ENCODE measurements around the gene TBXT.

TBXT gene, protein sequence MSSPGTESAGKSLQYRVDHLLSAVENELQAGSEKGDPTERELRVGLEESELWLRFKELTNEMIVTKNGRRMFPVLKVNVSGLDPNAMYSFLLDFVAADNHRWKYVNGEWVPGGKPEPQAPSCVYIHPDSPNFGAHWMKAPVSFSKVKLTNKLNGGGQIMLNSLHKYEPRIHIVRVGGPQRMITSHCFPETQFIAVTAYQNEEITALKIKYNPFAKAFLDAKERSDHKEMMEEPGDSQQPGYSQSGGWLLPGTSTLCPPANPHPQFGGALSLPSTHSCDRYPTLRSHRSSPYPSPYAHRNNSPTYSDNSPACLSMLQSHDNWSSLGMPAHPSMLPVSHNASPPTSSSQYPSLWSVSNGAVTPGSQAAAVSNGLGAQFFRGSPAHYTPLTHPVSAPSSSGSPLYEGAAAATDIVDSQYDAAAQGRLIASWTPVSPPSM

DNA sequence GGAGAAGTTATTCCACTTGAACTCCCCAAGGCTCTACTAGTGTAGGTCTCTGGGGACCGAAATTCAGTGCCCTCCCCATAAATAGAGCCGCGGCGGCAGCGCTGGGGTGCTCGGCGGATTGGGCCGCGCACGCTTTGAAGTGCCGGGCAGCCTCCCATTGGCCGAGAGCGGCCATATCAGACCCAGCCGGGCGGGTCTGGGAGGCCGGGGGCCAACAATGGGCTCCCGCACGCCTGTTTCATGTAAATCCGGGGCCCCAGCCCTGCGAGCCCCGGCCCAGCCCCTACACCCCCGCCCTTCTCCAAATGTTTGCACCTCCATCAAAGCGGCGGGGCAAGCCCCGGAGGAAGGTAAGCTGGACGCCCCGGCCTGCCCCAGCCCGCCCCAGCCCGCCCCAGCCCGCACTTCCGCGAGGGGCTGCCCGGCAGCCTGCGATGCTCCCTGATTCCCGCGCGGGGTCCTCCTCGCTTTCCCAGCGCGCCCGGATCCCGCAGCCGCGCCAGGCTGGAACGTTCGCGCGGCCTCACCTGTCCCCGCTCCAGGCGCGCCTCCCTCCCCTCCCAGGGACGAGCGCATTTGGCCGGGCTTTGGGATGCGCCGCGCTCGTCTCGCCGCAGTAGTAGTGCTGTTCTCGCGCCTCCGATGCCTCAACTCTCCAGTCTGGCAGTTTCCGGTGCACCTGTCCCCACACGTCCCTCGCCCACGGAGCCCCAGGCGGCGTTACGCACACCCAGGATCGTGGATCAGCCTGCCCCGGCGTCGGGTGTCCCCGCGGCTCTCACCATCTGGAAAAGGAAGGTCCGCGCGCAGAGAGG lies at the start of gene TBXT:
Gene TBXT (minus strand): TSS at position 51 of the 815 bp plus-strand sequence. CDS start 260 bp downstream, outside the sequence.
- Histone ChIP-seq H3K4me3 (ENCODE audit: low read depth, low read length) (peak within 1 kb of the TSS; percentile 60), H3K27me3 (ENCODE audit: control insufficient read depth, insufficient read depth, low read length) (peaks cover 93% of the 10 kb centered on the region), H3K9ac (ENCODE audit: low read depth, low read length) (no peak within 1 kb of the TSS)

DNA sequence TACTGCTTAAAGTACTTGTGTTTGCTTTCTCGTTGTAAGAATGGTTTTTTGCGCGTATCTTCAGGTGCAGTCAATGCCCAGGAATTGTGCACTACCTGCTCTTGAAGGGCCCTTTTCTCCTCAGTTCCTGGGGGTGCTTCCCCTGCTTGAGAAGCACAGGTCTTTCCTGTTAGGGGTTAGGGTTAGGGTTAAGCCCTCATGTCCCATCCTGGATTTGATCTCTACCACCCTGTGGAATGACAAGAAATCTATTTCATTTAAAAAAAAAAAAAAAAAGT lies 39.6 kb upstream of the TBXT start:
- Histone ChIP-seq H3K4me3 (ENCODE audit: low read depth, low read length) (no peak overlapping the region), H3K36me3 (ENCODE audit: control insufficient read depth, insufficient read depth, low read length) (no peaks in the 10 kb centered on the region), H3K4me1 (ENCODE audit: control insufficient read depth, insufficient read depth, low read length) (peaks cover 7% of the 10 kb centered on the region), H3K9me3 (ENCODE audit: control insufficient read depth, insufficient read depth, low read length) (no peaks in the 10 kb centered on the region), H3K9ac (ENCODE audit: low read depth, low read length) (no peak overlapping the region), H3K27me3 (ENCODE audit: control insufficient read depth, insufficient read depth, low read length) (peaks cover 12% of the 10 kb centered on the region)

More for the DNA sequence above, at the start of gene TBXT:
- peaks cover 3% of the 10 kb centered on the region for H3K4me1 ChIP-seq (ENCODE audit: control insufficient read depth, insufficient read depth, low read length)
- no peaks in the 10 kb centered on the region for H3K36me3 ChIP-seq (ENCODE audit: control insufficient read depth, insufficient read depth, low read length)
- H3K9me3 ChIP-seq (ENCODE audit: control insufficient read depth, insufficient read depth, low read length) = no peaks in the 10 kb centered on the region

DNA sequence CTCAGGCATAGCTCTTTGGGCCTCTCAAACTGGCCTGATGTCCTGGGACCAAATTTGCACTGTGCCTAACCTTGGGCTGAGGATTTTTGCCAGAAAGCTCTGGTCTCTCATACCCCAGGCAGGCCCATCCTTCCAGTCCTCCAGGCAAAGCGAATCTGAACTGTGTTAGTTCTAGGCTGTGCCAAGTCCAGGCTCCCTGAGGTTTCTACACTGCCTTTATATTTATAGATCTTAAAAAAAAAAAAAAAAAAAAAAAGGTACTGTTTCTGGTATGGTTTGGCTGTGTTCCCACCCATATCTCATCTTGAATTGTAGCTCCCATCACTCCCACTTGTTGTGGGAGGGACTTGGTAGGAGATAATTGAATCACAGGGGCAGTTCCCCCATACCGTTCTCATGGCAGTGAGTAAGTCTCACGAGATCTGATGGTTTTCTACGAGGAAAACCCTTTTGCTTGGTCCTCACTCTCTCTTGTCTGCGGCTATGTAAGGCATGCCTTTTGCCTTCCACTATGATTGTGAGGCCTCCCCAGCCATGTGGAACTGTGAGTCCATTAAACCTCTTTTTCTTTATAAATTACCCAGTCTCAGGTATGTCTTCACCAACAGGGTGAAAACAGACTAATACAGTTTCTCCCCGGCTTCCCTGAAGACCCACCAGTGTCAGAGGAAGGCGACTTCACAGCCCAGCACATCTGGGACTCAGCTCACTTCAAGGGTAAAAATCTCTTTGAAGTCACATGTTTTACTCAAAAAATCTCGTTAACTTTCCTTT lies 39.0 kb upstream of the TBXT start:
- H3K9me3 ChIP-seq (ENCODE audit: control insufficient read depth, insufficient read depth, low read length) = no peaks in the 10 kb centered on the region
- H3K4me1 ChIP-seq (ENCODE audit: control insufficient read depth, insufficient read depth, low read length) = peaks cover 7% of the 10 kb centered on the region
- no peak overlapping the region for H3K4me3 ChIP-seq (ENCODE audit: low read depth, low read length)
- no peak overlapping the region for H3K9ac ChIP-seq (ENCODE audit: low read depth, low read length)
- H3K27me3 ChIP-seq (ENCODE audit: control insufficient read depth, insufficient read depth, low read length) = peaks cover 12% of the 10 kb centered on the region
- no peaks in the 10 kb centered on the region for H3K36me3 ChIP-seq (ENCODE audit: control insufficient read depth, insufficient read depth, low read length)

DNA sequence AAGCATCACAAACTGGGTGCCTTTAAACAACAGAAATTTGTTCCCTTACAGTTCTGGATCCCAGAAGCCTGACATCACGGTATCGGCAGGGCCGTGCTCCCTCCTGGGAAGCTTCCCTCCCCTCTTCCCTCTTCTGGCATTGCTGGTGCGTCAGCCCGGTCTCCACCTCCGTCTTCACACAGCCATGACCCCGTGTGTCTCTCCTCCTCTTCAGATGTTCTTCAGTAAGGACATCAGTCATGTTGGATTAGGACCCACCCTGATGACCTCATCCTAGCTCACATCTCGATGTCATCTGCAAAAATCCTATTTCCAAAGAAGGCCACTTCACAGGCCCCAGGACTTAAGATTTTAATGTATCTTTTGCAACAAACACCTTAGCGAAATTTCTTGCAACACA lies 38.4 kb upstream of the TBXT start:
- H3K9ac ChIP-seq (ENCODE audit: low read depth, low read length) = no peak overlapping the region
- H3K9me3 ChIP-seq (ENCODE audit: control insufficient read depth, insufficient read depth, low read length) = no peaks in the 10 kb centered on the region
- H3K27me3 ChIP-seq (ENCODE audit: control insufficient read depth, insufficient read depth, low read length) = peaks cover 12% of the 10 kb centered on the region
- no peak overlapping the region for H3K4me3 ChIP-seq (ENCODE audit: low read depth, low read length)
- H3K4me1 ChIP-seq (ENCODE audit: control insufficient read depth, insufficient read depth, low read length) = peaks cover 7% of the 10 kb centered on the region
- no peaks in the 10 kb centered on the region for H3K36me3 ChIP-seq (ENCODE audit: control insufficient read depth, insufficient read depth, low read length)

DNA sequence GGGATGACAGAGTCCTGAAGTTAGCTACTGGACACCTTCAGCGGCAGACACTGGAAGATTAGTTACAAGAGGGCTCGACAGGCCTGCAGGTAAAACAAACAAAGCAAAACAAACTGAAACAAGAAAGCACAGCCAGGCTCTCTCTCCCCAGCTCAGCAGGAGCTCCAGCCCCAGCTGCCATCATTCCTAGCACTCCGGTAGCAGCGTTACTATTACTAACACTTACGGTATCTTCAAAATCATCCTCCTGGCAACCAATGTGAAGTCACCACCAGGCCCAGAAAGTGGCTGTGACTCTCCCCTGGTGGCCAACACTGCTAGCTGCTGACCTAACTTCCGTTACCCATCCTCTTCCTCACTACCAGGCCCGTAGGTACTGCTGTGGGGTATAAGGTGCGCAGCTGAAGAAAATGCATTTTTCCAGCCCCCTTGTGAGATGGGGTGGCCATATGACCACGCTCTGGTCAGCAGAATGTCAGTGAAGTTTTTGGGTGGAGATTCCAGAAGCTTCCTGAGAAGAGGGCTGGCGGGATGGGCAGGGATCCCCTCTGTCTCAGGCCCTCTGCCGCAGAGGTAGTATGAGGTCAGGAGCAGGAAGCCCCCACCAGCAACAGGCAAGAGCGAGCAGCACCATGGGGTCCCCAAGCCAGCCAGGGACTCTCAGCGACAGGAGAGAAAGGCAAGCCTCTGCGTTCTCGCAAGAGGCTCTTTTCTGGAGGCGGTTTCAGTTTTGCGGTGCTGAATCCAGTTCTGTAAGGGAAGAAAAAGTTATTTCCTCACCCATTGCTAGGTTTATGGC lies 37.4 kb upstream of the TBXT start:
- Histone ChIP-seq H3K9me3 (ENCODE audit: control insufficient read depth, insufficient read depth, low read length) (no peaks in the 10 kb centered on the region), H3K27me3 (ENCODE audit: control insufficient read depth, insufficient read depth, low read length) (peaks cover 19% of the 10 kb centered on the region), H3K36me3 (ENCODE audit: control insufficient read depth, insufficient read depth, low read length) (no peaks in the 10 kb centered on the region), H3K4me3 (ENCODE audit: low read depth, low read length) (no peak overlapping the region), H3K9ac (ENCODE audit: low read depth, low read length) (no peak overlapping the region), H3K4me1 (ENCODE audit: control insufficient read depth, insufficient read depth, low read length) (peaks cover 7% of the 10 kb centered on the region)

DNA sequence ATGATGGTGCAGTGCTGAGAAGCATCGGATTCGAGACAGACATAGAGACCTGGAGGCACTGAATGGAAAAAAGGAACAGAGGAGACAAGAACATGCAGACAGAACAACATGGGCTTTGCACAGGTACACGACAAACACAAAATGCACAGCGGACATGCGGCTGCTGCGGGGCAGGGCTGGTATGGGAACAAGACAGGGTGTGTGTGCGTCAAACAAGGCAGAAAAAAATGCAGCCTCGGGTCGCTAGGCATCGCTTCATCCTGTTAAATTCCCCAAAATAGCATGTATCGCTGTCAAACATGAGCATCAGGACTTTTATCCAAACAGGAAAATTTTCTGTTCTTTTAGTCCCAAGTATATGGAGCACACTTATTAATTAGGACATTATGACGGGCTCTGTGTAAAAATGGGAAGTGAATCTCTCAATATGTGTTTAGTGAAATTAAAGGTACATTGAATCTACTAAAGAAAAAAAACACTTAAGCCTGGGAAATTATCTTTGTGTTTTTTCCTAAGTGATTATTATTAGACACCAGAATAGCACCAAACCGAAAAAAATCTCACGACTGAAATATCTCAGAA lies 36.1 kb upstream of the TBXT start:
- no peak overlapping the region for H3K4me3 ChIP-seq (ENCODE audit: low read depth, low read length)
- no peaks in the 10 kb centered on the region for H3K9me3 ChIP-seq (ENCODE audit: control insufficient read depth, insufficient read depth, low read length)
- no peaks in the 10 kb centered on the region for H3K36me3 ChIP-seq (ENCODE audit: control insufficient read depth, insufficient read depth, low read length)
- no peak overlapping the region for H3K9ac ChIP-seq (ENCODE audit: low read depth, low read length)
- peaks cover 7% of the 10 kb centered on the region for H3K4me1 ChIP-seq (ENCODE audit: control insufficient read depth, insufficient read depth, low read length)
- peaks cover 19% of the 10 kb centered on the region for H3K27me3 ChIP-seq (ENCODE audit: control insufficient read depth, insufficient read depth, low read length)

DNA sequence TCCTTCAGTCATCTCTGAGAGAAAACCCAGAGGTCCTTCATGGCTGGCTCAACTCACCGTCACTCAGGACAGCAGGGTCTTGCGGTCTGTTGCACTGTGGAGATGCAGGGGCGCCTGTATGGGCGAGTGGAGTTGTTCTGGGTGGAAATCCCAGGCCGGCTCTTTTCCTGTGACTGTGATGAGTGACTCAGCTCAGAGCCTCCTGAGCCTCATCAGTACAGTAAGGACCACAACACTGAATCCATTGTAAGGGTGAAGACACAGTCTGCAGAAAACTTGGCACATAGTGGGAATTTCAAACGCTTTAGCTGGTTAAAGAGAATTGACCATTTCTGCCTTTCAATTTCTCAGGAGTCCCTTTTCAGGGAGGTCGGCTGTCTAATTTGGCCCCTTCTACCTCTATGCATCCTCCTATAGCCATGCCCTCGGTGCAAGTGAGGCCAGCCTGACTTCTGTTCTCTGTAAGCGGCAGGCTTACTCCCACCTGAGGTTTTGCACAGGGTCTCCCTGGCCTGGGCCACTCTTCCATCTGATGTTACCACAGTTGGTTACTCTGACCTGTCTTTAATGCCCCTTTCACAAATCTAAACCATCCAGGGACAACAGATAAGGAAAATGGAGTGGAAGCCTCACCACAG lies 35.5 kb upstream of the TBXT start:
- no peak overlapping the region for H3K9ac ChIP-seq (ENCODE audit: low read depth, low read length)
- peaks cover 7% of the 10 kb centered on the region for H3K4me1 ChIP-seq (ENCODE audit: control insufficient read depth, insufficient read depth, low read length)
- H3K27me3 ChIP-seq (ENCODE audit: control insufficient read depth, insufficient read depth, low read length) = peaks cover 25% of the 10 kb centered on the region
- H3K9me3 ChIP-seq (ENCODE audit: control insufficient read depth, insufficient read depth, low read length) = no peaks in the 10 kb centered on the region
- no peaks in the 10 kb centered on the region for H3K36me3 ChIP-seq (ENCODE audit: control insufficient read depth, insufficient read depth, low read length)
- H3K4me3 ChIP-seq (ENCODE audit: low read depth, low read length) = no peak overlapping the region

DNA sequence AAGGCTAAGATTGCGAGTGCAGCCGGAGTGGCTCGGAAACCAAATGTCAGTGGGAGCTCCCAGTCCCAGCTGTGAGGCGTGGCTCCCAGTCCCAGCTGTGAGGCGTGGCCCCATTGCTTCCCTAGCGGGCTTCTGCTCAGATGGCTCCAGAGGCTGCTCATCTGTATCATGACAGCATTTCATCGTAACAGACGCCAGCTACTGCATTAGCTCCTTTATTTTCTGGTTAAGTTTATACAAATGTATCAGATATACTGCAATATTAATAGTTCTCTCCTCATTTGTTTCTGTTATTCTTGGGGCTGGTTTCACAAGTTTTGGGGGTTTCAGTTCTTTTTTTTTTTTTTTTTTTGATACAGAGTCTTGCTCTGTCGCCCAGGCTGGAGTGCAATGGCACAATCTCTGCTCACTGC lies 34.7 kb upstream of the TBXT start:
- Histone ChIP-seq H3K36me3 (ENCODE audit: control insufficient read depth, insufficient read depth, low read length) (no peaks in the 10 kb centered on the region), H3K4me3 (ENCODE audit: low read depth, low read length) (no peak overlapping the region), H3K9me3 (ENCODE audit: control insufficient read depth, insufficient read depth, low read length) (no peaks in the 10 kb centered on the region), H3K4me1 (ENCODE audit: control insufficient read depth, insufficient read depth, low read length) (peaks cover 11% of the 10 kb centered on the region), H3K9ac (ENCODE audit: low read depth, low read length) (no peak overlapping the region), H3K27me3 (ENCODE audit: control insufficient read depth, insufficient read depth, low read length) (peaks cover 33% of the 10 kb centered on the region)

DNA sequence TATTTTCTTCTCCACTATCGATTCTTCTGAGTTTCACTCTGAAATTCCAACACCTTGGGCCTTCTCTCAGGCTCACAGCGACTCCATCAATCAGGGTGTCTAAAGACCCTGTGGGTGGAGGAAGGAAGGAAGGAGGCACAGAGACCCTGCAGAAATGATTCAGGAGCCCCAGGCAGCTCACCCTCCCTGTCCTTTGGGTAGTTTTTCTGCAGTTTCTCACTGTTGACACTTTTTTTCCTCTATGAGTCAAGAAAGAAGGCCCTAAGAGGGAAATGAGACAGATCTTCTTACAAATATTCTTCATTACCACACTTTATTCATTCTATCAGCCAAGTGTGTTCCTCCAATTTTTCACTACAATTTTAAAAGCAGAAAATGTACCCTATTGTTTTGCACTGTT lies 34.2 kb upstream of the TBXT start:
- Histone ChIP-seq H3K9me3 (ENCODE audit: control insufficient read depth, insufficient read depth, low read length) (no peaks in the 10 kb centered on the region), H3K4me3 (ENCODE audit: low read depth, low read length) (no peak overlapping the region), H3K27me3 (ENCODE audit: control insufficient read depth, insufficient read depth, low read length) (peaks cover 35% of the 10 kb centered on the region), H3K36me3 (ENCODE audit: control insufficient read depth, insufficient read depth, low read length) (no peaks in the 10 kb centered on the region), H3K4me1 (ENCODE audit: control insufficient read depth, insufficient read depth, low read length) (peaks cover 13% of the 10 kb centered on the region), H3K9ac (ENCODE audit: low read depth, low read length) (no peak overlapping the region)

DNA sequence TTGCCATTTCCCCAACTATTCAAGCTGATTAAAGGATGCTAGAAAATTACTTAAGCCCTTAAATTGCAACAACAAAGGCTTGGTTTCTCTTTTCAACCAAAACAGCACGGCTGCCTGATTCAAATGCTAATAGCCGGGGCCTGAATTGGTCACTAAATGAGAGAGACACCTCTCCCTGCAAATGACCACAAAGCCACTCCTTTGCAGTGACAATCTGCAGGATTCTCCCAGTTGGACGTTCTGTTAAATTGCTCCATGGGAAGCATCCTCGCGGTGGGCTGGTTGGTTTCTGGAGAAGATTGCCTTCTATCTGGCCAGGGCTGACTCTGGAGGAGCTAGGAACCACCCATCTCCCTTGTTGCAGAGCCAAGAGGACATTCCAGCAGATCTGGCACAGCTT lies 29.7 kb upstream of the TBXT start:
- Histone ChIP-seq H3K9ac (ENCODE audit: low read depth, low read length) (no peak overlapping the region), H3K4me3 (ENCODE audit: low read depth, low read length) (no peak overlapping the region), H3K27me3 (ENCODE audit: control insufficient read depth, insufficient read depth, low read length) (peaks cover 44% of the 10 kb centered on the region), H3K36me3 (ENCODE audit: control insufficient read depth, insufficient read depth, low read length) (no peaks in the 10 kb centered on the region), H3K4me1 (ENCODE audit: control insufficient read depth, insufficient read depth, low read length) (peaks cover 8% of the 10 kb centered on the region), H3K9me3 (ENCODE audit: control insufficient read depth, insufficient read depth, low read length) (no peaks in the 10 kb centered on the region)
